Thymus (tissue), 11 donors: ENCODE data around the gene CDH23. TPM values are rescaled to one million over a fixed set of nuclear protein-coding genes. Genes with fewer than 3 reads are reported as not detected.

Source experiments
- DNase-seq, 9 donors: peaks; one replicate each; pipeline ENCODE4 v3.0.0-alpha.2; 2013; ENCODE audit warnings: low spot score in 9 of 9, low read depth in 6 of 9, missing footprints in 1 of 9
- H3K27ac ChIP-seq, 2 donors: one replicate each; pipeline ENCODE4 v1.5.1; 2013; ENCODE audit warnings: control low read depth in 1 of 2, low read depth in 1 of 2, low read length in 1 of 2, mild to moderate bottlenecking in 1 of 2, moderate library complexity in 1 of 2
- H3K27me3 ChIP-seq, 2 donors: one replicate each; pipeline ENCODE4 v1.5.1; 2013; ENCODE audit warnings: low read length in 1 of 2; ENCODE audit not compliant: control insufficient read depth in 2 of 2, insufficient read depth in 1 of 2
- H3K36me3 ChIP-seq, 2 donors: one replicate each; pipeline ENCODE4 v1.5.1; 2013; ENCODE audit warnings: low read length in 1 of 2, mild to moderate bottlenecking in 1 of 2, moderate library complexity in 1 of 2; ENCODE audit not compliant: control insufficient read depth in 2 of 2, insufficient read depth in 2 of 2
- H3K4me1 ChIP-seq, 2 donors: one replicate each; pipeline ENCODE4 v1.5.1; 2013; ENCODE audit warnings: low read length in 2 of 2; ENCODE audit not compliant: control insufficient read depth in 2 of 2, insufficient read depth in 2 of 2
- H3K4me3 ChIP-seq, 2 donors: one replicate each; pipeline ENCODE4 v1.5.1; 2013; ENCODE audit warnings: low read length in 2 of 2, control low read depth in 1 of 2, mild to moderate bottlenecking in 1 of 2
- H3K9me3 ChIP-seq, 2 donors: one replicate each; pipeline ENCODE4 v1.5.1; 2013; ENCODE audit warnings: low read length in 1 of 2, mild to moderate bottlenecking in 1 of 2; ENCODE audit not compliant: control insufficient read depth in 2 of 2, insufficient read depth in 1 of 2
- WGBS: extraction: QIAGEN DNeasy Blood & Tissue Kit; methylation state at CpG from one replicate; pipeline ENCODE4 v1.1.7; 2013; 5-methylcytosine and 5-hydroxymethylcytosine counted together
- polyA plus RNA-seq: library from polyadenylated mRNA; stranded (reverse); fragments of 200-250 nt; gene quantifications from one replicate; pipeline ENCODE4 v1.2.3, GENCODE V29; 2013
- total RNA-seq: library from RNA; stranded (reverse); fragments of 120-200 nt; gene quantifications from one replicate; pipeline ENCODE4 v1.2.4, GENCODE V29; 2013
- donor health status: healthy.

Gene CDH23
- total and polyA plus RNA-seq, 2 donors, result 9.1 TPM

- no peak for DNase-seq
- H3K36me3 ChIP-seq, result no peaks in the 10 kb centered on the region
- no peaks in the 10 kb centered on the region for H3K27me3 ChIP-seq
- no peaks in the 10 kb centered on the region for H3K4me1 ChIP-seq
- H3K4me3 ChIP-seq, result no peak overlapping the region
- 91% methylated on average over 5 of the region's 5 CpGs for WGBS
- no peaks in the 10 kb centered on the region for H3K9me3 ChIP-seq
- H3K27ac ChIP-seq, result no peak overlapping the region
These were observed 116.2 kb downstream of the CDH23 start for GRCh38 chr10:71512761-71513539.

- no peak overlapping the region for H3K4me3 ChIP-seq
- no peak for DNase-seq
- H3K27ac ChIP-seq, result no peak overlapping the region
- H3K4me1 ChIP-seq, result no peaks in the 10 kb centered on the region
- H3K36me3 ChIP-seq, result no peaks in the 10 kb centered on the region
- H3K27me3 ChIP-seq, result no peaks in the 10 kb centered on the region
- WGBS, result 94% methylated on average over 2 of the region's 2 CpGs
- H3K9me3 ChIP-seq, result no peaks in the 10 kb centered on the region
These were observed 116.8 kb downstream of the CDH23 start for GRCh38 chr10:71513540-71513853.

GRCh38 chr10:71513936-71514335, 117.2 kb downstream of the CDH23 start:
- H3K4me3 ChIP-seq, result no peak overlapping the region
- H3K27me3 ChIP-seq, result no peaks in the 10 kb centered on the region
- no peaks in the 10 kb centered on the region for H3K36me3 ChIP-seq
- 86% methylated on average over 1 of the region's 1 CpG for WGBS
- H3K4me1 ChIP-seq, result no peaks in the 10 kb centered on the region
- DNase-seq, result no peak
- no peaks in the 10 kb centered on the region for H3K9me3 ChIP-seq
- no peak overlapping the region for H3K27ac ChIP-seq

- Histone ChIP-seq H3K4me3 (no peak overlapping the region), H3K4me1 (no peaks in the 10 kb centered on the region), H3K9me3 (no peaks in the 10 kb centered on the region), H3K27me3 (no peaks in the 10 kb centered on the region), H3K27ac (no peak overlapping the region), H3K36me3 (no peaks in the 10 kb centered on the region)
- no peak for DNase-seq
These were observed 118.9 kb downstream of the CDH23 start for GRCh38 chr10:71515531-71516172.

GRCh38 chr10:71516890-71517289, 120.2 kb downstream of the CDH23 start:
- Histone ChIP-seq H3K4me3 (no peak overlapping the region), H3K4me1 (no peaks in the 10 kb centered on the region), H3K27ac (no peak overlapping the region), H3K9me3 (no peaks in the 10 kb centered on the region), H3K36me3 (no peaks in the 10 kb centered on the region), H3K27me3 (no peaks in the 10 kb centered on the region)
- DNase-seq, result no peak
- WGBS, result 96% methylated on average over 8 of the region's 8 CpGs

GRCh38 chr10:71517298-71518169, 120.8 kb downstream of the CDH23 start:
- no peaks in the 10 kb centered on the region for H3K36me3 ChIP-seq
- H3K4me1 ChIP-seq, result no peaks in the 10 kb centered on the region
- DNase-seq, result no peak
- no peak overlapping the region for H3K4me3 ChIP-seq
- H3K27ac ChIP-seq, result no peak overlapping the region
- 97% methylated on average over 18 of the region's 18 CpGs for WGBS
- no peaks in the 10 kb centered on the region for H3K27me3 ChIP-seq
- no peaks in the 10 kb centered on the region for H3K9me3 ChIP-seq

- no peak overlapping the region for H3K27ac ChIP-seq
- DNase-seq, result no peak
- 95% methylated on average over 8 of the region's 8 CpGs for WGBS
- H3K4me3 ChIP-seq, result no peak overlapping the region
- no peaks in the 10 kb centered on the region for H3K36me3 ChIP-seq
- peaks cover 0 to 15% of the 10 kb centered on the region in 2 donors for H3K27me3 ChIP-seq
- H3K9me3 ChIP-seq, result no peaks in the 10 kb centered on the region
- no peaks in the 10 kb centered on the region for H3K4me1 ChIP-seq
These were observed 123.3 kb downstream of the CDH23 start for GRCh38 chr10:71520042-71520441.

GRCh38 chr10:71521504-71522441, 125.1 kb downstream of the CDH23 start:
- no peaks in the 10 kb centered on the region for H3K36me3 ChIP-seq
- 91% methylated on average over 14 of the region's 14 CpGs for WGBS
- no peak overlapping the region for H3K4me3 ChIP-seq
- no peak for DNase-seq
- peaks cover 0 to 15% of the 10 kb centered on the region in 2 donors for H3K27me3 ChIP-seq
- H3K4me1 ChIP-seq, result no peaks in the 10 kb centered on the region
- no peaks in the 10 kb centered on the region for H3K9me3 ChIP-seq
- H3K27ac ChIP-seq, result no peak overlapping the region
